ENCODE results near the gene C1orf21.

DNA sequence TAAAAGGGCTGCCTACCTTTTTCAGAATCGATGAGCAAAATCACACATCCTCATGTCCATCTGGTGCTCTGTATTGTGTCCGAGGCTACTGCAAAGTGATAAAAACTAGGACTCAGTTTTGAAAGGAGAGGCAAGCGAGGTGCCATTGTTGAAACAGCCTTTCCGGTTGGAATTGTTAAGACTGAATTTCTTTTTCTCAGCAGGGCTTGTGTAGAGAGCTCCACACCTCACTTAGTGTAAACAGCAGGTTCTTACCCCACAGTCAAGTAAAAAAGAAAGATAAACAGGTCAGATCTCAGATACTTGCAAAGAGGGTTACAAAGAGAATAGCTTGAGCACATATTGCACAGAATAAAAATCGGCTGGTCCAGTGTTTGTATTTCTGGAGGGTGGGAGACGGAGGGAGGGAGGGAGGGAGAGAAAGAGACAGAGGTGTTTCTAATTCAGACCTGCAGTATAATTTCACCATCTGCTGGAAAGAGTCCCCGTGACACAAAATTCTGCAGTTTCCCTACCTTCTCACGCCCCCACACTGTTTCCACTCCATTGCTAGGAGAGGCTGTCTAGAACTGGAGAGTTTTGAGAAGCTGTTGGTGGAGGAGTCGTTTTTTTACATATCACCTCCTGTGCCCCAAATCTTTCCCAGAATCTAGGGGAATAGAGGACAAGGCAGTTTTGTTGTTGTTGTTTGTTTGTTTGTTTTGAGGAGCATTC is 285.3 kb downstream of the C1orf21 start:
- no peak for TF ChIP-seq POLR2A (IDR thresholded peaks at IDR 0.05; ENCODE audit: low read depth, low read length)
- no peak for TF ChIP-seq TAF1 (IDR thresholded peaks at IDR 0.05; ENCODE audit: low read depth, low read length)
- TF ChIP-seq SPI1 (IDR thresholded peaks at IDR 0.05; ENCODE audit: low read depth, low read length), result no peak
- no peak for TF ChIP-seq POU2F2 (IDR thresholded peaks at IDR 0.05; ENCODE audit: low read depth, low read length)

All from GM12891 (cell line).